HG03045 (cell line): ENCODE measurements around the gene BICD1.
"Not testable (repeated sequence)": the region's sequence is repeated elsewhere in the genome, so short reads cannot be mapped to it uniquely, and the experiment has no call there.

Experiments
- ATAC-seq: cut with Tn5 transposase; IDR thresholded peaks from one replicate; pipeline ENCODE4 v1.9.1; 2021; ENCODE audit warnings: mild to moderate bottlenecking, moderate library complexity; ENCODE audit not compliant: unreplicated experiment

The BICD1 gene

GRCh38 chr12:32106517-32107358, at the start of gene BICD1:
Gene BICD1 (plus strand): TSS chr12:32106847. CDS start chr12:32107332, 485 bp downstream.
- ATAC-seq: peak; percentile 80

DNA sequence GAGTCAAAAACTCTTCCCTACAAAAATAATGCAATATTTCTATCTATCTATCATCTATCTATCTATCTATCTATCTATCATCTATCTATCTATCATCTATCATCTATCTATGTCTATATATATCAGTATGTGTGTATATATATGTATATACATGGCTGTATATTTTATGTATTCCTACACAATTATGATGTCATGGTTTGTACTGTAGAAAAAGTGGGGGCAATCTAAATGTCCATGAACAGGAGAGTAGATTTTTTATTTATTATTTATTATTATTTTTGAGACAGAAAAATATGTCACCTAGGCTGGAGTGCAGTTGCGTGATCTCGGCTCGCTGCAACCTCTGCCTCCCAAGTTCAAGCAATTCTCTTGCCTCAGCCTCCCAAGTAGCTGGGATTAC, 45.6 kb upstream of the BICD1 start:
- no peak for ATAC-seq

DNA sequence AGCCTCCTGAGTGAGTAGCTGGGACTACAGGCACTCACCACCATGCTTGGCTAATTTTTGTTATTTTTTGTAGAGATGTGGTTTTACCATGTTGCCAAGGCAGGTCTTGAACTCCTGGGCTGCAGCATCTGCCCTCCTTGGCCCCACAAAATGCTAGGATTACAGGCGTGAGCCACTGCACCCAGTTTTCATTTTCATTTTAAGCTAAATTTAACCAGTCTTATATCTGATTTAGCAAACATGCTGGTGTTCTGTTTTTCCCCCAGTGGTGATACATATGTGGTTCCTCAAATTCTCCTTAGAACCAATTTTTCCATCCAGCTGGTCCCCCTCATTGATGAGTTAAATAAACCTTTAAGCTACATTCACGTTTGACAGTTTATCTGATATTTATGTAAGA, 43.8 kb upstream of the BICD1 start:
- no peak for ATAC-seq

- ATAC-seq: no peak
These were observed 42.9 kb upstream of the BICD1 start for GRCh38 chr12:32063796-32064195.

DNA sequence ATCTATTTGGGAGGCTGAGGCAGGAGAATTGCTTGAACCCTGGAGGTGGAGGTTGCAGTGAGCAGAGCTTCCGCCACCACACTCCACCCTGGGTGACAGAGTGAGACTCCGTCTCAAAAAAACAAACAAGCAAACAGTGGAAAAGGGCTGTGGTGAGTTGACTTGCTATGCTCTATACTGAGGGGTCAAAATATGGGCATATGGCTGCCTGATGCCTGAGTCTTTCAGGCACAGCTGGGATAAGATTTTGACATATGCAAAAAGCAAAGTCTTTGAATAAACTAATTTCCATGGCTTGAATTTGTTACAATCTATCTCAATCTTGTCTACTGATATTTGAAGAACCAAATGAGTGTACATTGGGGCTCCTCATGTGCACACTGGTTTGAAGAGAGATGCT, 40.4 kb upstream of the BICD1 start:
- ATAC-seq: no peak

DNA sequence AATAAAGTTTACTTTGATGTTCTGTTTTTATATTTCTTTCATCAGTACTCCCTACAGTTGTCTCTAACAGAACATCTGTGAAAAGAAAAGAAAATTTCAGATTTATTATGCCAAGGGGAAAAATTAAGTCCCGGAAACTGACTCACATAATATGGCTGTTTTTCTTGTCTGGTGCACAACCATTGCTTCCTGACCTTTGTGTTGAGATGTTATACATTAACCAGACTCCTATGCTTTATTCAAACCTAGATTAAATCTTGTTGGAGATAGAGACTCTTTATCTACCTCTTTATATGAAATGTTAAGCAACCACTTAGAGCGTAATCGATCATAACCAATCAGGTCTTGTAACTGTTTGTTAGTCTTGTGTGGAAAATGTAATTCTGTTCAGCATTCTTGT, 37.6 kb upstream of the BICD1 start:
- ATAC-seq: no peak

DNA sequence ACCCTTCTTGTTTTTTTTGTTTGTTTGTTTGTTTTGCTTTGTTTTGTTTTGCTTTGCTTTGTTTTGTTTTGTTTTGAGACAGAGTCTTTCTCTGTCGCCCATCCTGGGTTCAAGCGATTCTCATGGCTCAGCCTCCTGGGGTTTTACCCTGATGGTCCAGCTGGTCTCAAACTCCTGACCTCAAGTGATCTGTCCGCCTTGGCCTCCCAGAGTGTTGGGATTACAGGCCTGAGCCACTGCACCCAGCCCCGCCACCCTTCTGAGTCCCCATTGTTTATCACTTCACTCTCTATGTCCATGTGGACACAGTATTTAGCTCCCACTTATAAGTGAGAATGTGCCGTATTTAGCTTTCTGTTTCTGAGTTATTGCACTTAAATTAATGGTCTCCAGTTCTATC, 36.9 kb upstream of the BICD1 start:
- no peak for ATAC-seq

GRCh38 chr12:32070370-32070769, 36.3 kb upstream of the BICD1 start:
- ATAC-seq: no peak

- ATAC-seq: no peak
These were observed 34.5 kb upstream of the BICD1 start for GRCh38 chr12:32072102-32072501.

- no peak for ATAC-seq
These were observed 32.2 kb upstream of the BICD1 start for GRCh38 chr12:32074432-32074831.

DNA sequence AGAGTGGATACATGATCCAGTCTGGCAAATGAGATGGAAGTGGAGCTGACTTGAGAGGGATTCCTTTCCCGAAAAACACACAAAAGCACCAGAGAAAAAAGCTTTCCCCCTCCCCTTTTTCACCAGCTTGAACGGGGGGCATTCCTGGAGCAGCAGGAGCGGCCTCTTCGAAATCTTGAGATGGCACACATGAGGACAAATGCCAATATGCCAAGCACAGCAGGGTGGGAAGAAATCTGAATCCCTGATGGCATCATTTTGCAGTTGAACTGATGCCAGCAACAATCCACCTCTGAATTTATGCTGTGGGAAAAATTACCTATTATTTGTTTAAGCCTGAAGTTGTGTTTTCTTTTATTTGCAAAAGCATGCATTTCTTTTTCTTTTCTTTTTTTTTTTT, 29.7 kb upstream of the BICD1 start:
- ATAC-seq: no peak

DNA sequence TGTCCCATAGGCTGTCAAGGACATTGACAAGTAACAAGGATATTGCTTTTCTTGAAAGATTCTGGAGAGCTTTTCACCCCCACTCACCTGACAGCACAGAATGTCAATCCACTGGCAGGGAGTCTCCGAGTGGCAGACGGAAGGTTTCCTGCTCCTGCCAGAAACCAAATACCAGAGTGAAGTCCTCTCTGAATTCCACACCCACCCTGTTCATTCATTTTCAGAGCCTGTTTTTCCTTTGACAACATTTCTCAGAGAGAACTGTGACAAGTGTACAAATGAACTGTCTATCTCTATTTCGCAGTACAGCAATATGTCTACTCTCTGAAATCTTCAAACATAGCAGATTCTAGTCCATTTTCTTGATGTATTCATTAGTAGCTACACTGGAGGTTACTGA, 26.2 kb upstream of the BICD1 start:
- no peak for ATAC-seq

DNA sequence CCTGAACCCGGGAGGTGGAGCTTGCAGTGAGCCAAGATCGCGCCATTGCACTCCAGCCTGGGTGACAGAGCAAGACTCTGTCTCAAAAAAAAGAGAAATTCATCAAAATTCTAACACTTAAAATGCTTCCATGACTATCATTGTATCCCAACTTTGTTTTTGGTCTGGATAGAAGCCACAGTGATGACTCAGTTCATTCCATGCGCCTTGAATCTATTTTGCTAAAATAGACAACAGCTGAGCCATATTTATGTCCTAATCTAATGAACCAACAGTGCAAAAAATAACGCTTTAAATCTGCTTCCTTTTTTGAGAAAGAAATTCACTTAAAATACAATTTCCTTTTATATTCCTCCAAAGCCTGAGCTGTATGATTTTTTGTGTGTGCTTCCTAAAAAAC, 23.2 kb upstream of the BICD1 start:
- no peak for ATAC-seq

GRCh38 chr12:32084017-32084688, 22.5 kb upstream of the BICD1 start:
- ATAC-seq: no peak

- no peak for ATAC-seq
These were observed 21.9 kb upstream of the BICD1 start for GRCh38 chr12:32084753-32085152.

- no peak for ATAC-seq
These were observed 19.3 kb upstream of the BICD1 start for GRCh38 chr12:32087306-32087705.

GRCh38 chr12:32089156-32089555, 17.5 kb upstream of the BICD1 start:
- no peak for ATAC-seq

- ATAC-seq: no peak
These were observed 17.1 kb upstream of the BICD1 start for GRCh38 chr12:32089586-32089985.

DNA sequence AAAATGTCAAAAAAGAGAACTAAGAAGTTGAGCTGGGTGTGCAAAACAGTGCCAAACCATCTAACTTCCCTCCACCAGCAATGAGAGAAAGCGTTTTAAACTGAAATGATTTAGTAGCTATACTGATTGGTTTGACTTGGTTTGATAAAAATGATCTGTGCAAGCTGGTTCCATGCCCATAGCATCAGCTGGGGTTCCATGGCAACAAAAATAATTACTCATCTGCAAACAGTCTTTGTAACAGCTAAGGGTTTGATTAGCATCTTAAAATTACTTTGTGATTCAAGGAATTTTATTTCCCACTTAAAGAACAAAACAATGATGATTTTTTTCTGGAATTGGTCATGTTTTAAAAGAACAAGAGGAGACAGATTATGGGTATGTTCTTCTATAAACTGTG, 15.0 kb upstream of the BICD1 start:
- no peak for ATAC-seq

DNA sequence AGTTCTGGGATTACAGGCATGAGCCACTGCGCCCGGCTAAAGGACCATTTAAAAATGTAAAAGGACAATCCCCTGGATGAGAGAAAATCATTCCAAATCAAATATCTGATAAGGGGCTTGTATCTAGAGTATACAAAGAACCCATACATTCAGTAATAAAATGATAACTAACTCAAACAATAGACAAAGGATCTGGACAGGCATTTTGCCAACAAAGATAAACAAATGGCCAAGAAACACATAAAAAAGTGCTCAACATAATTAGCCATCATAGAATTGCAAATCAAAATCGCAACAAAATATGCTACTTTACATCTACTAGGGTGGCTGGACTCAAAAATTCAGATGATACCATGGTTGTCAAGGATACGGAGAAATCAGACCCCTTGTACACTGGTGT, 8.5 kb upstream of the BICD1 start:
- ATAC-seq: no peak

GRCh38 chr12:32099275-32099674, 7.4 kb upstream of the BICD1 start:
- ATAC-seq: not testable (repeated sequence)

GRCh38 chr12:32100361-32100760, 6.3 kb upstream of the BICD1 start:
- no peak for ATAC-seq
